Activated CD4-positive, alpha-beta T cell treated with anti-CD3 and anti-CD28 coated beads, Interleukin-2, Interleukin-4, amounts not matched to agents 100 ng/mL and 50 ng/mL, durations not matched to agents 16 hours and 8 hours (primary cell): ENCODE results near the gene RPS6KA5.
"Not testable (repeated sequence)": the region's sequence is repeated elsewhere in the genome, so short reads cannot be mapped to it uniquely, and the experiment has no call there.

Experiments used
- DNase-seq: peaks from one replicate; pipeline ENCODE4 v3.0.0-alpha.2; 2020; ENCODE audit warnings: low spot score

Gene RPS6KA5

DNA sequence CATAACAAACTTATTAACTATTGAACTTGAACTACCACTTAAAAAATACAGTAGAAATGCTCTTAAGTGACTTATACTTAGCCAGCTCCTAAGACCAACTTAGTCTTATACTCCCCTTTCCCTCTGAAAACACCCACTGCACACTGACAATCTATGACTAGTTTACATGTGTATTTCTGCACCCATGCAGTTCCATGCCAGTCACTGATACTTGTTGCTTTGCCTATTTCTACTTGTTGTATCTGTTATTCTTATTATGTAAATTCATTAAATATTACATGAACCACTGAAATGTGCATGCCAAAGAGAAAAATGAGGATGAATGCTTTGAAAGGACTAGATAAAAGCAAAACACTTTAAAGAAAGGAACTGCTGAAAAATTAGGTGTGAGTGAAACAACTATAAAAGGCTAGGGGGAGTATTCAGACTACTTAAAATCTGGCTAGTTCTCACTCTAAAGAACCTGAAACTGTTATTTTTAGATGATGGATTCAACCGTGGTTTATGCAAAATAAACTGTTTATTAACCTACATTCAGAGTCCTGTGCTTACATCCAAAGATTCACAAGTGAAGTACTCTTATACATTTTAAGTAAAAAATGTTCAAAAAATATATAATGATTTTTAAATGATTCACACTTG, 74.7 kb downstream of the RPS6KA5 start:
- DNase-seq = no peak

DNA sequence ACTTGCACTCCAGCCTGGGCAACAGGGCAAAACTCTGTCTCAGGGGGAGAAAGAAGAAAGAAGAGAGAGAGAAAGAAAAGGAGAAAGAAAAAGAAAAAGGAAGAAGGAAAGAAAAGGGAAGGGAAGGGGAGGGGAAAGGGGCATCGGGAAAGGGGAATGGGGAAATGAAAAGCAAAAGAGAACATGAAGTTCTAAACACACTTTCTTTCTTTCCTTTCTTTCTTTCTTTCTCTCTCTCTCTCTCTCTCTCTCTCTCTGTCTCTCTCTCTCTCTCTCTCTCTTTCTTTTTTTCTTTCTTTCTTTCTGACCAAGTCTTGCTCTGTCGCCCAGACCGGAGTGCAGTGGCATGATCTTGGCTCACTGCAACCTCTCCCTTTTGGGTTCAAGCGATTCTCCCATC, 76.9 kb downstream of the RPS6KA5 start:
- DNase-seq = no peak

DNA sequence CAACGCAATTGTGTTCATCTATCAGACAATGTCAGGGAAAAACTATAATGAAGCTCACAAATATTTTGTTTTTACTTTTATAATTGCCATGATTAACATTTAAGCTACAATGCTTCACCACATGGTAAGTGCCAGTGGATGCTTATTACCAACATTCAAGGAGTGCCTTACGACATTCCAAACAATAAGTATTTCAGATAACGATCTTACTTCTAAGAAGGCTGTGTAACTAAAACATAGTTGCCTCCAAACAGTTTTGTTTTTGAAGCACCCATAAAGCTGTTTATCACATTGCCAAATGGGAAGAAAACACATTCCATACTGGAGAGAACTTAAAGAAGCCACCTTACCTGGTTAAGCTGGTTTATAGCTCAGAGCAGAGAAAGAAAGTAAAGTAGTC, 78.8 kb downstream of the RPS6KA5 start:
- no peak for DNase-seq

DNA sequence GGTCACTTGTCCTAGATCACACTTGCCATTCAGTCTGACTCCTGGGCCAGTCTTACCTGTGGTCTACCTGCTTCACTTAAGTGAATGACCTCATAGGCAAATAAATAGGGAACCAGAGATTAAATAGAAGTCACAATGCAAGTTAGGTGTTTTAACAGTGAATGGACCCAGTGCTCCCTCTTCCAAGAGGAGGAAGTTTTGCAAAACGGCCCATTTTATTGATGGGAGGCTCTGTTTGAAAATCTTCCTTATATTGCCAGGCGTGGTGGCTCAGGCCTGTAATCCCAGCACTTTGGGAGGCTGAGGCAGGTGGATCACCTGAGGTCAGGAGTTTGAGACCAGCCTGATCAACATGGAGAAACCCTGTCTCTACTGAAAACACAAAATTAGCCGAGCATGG, 79.8 kb downstream of the RPS6KA5 start:
- not testable (repeated sequence) for DNase-seq

DNA sequence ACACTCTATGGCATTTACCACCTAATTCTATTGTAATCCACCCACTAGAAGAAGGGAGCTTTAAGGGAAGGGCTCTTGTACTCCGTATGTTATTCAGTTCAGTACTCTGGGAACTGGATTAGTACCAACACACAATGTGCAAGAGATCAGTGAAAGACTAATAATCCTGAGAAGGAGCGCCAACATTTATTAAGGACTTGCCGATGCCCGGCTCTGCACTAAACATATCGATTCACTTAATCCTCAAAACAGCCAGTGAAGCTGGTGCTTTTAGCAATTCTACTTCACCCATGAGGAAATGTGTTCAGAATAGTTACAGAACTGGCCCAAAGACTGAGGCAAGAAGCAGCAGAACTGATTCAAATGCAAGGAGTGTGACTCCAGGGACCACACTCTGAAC, 80.9 kb downstream of the RPS6KA5 start:
- DNase-seq = no peak

DNA sequence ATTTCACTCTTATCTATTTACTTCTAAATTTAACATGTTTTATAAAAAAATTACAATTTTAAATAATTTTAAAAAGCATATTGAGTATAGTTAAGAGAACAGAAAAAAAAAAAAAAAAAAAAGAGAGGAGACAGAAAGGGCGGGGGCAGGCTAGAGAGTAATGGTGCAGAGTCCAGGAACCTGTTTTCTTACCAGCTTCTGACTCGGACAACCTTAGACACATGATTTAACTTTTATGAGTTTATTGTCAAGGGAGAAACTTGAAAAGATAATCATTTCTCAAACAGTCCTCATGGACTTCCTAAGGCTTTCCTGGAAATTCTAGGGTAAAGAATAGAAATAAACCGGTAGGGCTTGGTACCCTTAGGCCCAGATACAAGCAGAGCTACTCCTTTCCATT, 84.3 kb downstream of the RPS6KA5 start:
- DNase-seq = no peak

DNA sequence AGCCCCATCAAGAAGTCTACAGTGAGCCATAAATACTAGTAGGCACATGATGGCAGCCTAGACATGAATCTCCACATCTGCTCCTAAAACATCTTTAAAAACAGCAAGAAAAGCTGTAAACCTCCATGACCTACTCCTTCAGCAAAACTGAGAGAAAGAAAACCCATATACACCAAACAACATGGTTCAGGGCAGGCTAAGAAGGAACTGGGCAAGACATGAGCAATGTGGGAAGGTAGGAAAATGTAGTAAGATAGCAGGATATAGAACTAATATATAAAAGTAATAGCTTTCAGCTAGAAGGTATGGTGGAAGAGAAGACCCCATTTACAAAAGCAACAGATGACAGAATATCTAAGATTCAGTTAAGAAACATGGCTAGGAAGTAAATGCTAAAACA, 88.8 kb downstream of the RPS6KA5 start:
- no peak for DNase-seq

DNA sequence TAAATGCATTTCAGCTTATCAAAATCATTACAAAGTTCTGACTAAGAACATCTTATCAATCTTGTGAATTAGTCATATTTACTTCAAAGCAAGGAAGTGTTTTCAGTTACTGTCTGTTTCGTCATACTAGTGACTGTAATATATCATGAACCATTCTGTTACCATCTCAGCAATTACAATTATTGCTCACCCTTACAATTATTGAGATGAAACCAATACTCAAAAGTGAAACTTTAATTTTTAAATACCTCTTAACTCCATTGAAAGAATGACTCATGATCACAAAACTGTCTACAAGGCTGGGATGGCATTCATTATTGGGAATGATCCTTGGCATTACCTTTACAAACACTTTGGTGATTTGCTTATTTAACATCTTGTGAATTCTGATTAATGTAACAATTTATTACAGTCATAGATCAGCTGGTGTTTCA, 90.3 kb downstream of the RPS6KA5 start:
- DNase-seq = peak; percentile 85

DNA sequence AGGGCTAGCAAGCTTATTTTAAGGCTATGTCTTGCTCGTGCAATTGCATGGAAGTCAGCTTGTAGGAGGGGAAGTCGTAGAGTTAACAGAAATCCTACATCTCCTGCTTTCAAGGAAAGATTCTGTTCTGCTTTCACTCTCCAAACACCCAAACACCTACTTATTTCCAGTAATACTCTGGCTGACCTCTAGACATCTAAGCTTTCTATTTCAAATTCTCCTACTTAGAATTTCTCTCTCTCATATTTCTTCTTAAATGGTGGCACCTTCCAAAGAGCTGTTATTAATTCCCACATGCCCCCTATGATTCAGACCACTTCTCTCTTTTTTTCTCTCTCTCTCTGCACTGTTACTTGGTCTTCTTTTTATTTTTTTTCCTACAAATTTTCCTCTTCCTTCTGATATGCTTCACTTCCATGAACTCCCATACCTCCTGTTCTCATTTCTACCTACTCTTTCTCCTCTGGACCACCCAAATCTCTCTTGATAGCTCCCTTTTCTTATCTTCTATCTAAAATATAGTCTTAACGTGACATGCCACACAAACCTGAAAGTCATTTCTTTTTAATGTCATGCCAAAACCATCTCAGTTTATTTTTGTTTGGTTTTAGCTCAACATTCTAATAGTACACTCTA, 90.8 kb downstream of the RPS6KA5 start:
- peak; percentile 42 for DNase-seq

DNA sequence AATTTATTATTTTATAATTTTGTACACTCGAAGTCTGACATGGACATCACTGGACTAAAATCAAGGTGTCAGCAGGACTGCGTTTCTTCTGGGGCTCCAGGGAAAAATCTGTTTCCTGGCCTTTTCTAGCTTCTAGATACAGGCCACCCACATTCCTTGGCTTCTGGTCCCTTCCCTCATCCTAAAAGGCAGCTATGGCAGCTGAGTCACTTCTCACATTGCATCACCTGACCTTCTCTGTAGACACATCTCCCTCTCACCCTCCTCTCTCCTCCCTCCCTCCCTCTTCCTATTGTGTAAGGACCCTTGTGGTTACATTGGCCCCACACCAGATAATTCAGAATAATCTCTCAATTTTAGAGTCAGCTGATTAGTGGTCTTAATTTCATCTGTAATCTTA, 92.4 kb downstream of the RPS6KA5 start:
- peak; percentile 4 for DNase-seq

DNA sequence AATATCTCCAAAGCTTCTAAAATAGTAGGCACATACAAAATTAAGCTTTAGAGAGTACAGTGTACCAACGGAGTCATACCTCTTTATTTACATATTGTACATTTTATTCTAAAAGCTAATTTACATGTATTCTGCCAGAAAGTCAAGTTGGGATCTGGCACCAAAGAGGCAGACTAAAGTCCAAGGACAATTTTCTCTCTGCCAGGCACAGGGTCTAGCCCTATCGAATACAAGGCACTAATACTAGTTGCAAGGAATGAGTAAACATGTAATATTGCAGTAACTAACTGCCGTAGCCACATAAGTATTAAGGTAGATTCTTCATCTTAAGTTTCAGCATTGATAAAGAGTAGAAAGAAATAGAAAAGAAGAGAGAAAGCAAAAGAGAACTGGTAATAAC, 93.9 kb downstream of the RPS6KA5 start:
- no peak for DNase-seq

DNA sequence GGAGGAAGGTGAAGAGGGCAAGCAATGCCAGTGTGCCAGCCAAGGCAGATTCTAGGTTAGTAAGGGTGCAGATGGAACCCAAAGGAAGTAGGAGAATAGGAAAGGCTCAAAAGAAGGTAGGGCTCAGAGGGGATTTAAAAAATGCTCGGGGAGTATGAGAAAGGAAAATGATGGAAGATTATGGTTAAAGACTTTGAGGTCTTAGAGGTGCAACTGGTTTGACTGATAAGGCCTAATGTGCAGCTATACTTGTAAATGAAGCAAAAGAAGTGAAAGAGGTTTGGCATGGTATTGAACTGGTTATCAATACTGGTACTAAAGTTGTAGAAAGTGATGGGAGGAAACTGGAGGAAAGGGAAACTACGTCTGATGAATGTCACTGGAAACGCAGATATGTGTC, 94.7 kb downstream of the RPS6KA5 start:
- no peak for DNase-seq

DNA sequence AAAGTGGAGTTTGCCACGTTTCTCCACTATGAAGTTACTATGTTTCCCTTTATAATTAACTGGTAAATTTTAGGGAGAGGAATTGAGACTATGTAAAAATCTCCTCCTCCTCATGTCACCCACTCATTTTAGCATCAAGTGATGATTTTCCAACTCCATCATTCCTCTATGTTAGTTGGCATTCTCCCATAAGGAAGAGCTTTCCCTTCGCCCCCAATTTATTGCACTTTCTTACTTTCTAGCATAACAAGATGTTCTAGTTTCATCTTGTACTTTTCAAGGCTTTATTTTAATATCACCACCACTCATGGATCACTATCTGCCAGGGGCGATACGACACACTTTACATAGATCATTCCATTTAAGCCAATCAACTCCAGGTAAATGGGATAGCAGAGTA, 97.1 kb downstream of the RPS6KA5 start:
- no peak for DNase-seq

DNA sequence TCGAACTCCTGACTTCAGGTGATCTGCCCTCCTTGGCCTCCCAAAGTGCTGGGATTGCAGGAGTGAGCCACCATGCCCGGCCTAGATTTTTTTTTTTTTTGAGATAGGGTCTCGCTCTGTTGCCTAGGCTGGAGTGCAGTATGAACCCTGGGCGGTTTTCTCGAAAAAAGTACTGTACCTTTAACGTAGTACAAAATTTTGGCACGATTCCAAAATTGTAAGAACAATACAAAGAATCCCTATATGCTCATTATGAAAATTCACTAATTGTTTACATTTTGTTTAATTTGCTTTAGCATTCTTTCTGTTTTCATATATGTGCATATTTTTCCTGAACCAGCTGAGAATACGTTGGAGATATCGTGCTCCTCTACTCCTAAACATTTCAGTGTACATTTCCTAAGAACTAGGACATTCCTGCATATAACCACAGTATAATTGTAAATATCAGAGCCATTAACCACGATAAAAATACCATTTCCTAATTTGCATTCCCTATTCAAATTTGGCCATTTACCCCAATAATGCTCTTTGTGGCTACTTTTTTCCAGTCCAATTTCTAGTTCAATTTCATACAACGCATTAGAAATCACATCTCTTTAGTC, 97.8 kb downstream of the RPS6KA5 start:
- no peak for DNase-seq

DNA sequence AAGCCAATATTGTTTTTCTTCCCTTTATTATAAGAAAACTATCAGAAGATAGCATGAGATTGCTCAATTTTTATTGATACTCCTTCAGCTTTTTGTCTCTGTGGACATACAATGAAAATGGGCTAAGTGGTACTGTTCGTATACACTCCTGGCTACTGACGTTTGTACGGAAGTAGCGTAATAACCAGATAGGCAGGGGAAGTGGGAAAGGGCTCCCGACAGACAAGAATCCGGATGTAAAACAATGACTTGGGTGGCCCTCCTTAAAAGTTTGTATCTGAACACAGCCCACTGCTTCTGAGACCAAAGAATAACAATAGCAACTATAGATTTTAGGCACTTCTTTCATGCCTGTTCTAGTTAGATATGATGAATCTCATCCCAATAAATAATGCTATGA, 99.6 kb downstream of the RPS6KA5 start:
- DNase-seq = no peak

DNA sequence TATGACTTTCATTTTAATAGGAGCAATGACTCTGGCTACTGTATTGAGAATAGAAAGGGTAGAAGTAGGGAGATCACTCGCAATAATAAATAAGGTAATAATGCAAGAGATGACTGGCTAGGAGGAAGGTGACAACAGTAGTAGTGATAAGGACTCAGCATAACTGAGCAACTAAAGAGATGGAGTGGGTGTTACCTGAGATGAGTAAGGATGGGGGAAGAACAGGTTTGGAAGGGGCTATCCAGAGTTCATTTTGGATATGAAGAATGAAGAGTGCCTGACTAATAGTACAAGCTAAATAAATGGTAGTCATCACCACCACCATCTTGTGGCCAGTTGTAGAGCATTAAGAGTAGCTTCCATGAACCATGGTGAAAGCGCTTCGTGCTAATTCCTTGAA, 101.1 kb downstream of the RPS6KA5 start:
- DNase-seq = no peak

DNA sequence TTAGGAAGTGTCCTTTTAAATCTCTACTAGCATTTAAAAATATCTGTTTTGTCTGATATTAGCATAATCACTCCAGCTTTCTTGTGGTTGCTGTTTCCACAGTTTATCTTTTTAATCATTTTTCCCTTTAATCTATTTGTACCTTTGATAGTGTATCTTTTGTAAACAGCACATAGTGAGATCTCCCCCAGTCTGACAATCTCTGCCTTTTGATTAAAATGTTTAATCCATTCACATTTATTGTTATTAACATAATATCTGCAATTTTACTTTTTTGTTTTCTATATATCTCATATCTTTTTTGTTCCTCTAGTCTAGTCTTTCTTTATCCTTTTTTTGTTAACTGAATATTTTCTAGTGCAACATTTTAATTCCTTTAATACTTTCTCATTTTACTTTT, 104.2 kb downstream of the RPS6KA5 start:
- no peak for DNase-seq

DNA sequence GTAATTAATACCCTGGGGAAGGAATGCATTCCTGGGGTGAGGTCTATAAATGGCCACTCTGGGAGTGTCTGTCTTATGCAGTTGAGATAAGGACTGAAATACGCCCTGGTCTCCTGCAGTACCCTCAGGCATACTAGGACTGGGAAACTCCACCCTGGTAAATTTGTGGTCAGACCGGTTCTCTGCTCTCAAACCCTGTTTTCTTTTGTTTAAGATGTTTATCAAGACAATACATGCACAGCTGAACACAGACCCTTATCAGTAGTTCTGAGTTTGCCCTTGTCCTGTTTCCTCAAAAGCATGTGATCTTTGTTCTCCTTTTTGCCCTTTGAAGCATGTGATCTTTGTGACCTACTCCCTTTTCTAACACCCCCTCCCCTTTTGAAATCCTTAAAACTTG, 106.8 kb downstream of the RPS6KA5 start:
- not testable (repeated sequence) for DNase-seq

DNA sequence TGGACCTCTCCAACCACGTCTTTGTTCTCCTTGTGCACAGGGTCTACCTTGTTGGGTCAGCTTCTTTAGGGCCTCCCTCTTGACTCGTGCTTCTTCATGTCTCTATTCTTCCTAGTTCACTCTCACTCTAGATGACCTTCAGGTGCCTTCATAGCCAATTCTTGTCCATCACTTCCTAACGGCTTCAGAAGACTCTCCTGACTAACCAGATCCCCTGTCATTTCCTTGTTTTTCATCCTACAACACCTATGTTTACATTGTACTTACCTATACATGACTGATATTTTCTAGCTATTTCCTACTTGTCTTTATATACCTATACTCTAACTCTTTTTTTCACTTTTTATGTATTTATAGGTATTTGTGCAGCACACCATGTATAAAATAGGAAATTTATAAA, 117.1 kb downstream of the RPS6KA5 start:
- no peak for DNase-seq

DNA sequence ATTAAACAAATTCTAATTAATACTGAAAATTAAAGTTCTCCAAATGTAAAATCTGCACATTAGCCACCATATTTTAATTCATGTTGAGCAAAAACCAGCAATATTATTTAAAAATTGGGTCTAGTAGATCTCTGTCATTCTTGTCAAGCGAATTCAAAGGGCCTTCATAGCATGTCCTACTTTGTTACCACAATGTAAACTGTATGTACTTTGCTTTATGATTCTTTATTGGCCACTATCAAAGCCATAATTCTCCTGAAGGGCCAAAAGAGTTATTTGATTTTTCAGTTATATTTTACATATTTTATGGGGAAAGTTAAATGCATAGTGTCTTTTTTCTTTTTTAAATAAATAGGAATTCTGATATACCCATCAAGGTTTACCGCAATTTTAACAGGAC, 117.9 kb downstream of the RPS6KA5 start:
- DNase-seq = no peak

DNA sequence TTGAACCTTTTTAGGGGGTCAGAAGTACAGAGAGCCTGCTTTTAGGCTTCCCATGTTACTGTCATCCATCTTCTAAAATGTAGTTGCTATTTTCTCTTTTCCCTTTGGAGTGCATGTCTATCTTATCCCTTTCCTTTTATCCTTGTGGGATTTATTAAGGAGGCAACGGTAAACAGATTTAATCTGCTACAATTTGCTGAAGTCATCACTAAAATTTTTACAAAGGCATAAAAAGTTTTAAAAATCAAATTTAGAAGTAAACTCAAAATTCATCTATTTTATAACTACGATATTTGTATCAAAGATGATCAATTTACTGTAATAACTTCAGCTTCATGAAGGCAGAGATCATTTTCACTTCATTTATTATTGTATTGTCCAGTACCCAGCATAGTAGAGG, 118.7 kb downstream of the RPS6KA5 start:
- DNase-seq = no peak

DNA sequence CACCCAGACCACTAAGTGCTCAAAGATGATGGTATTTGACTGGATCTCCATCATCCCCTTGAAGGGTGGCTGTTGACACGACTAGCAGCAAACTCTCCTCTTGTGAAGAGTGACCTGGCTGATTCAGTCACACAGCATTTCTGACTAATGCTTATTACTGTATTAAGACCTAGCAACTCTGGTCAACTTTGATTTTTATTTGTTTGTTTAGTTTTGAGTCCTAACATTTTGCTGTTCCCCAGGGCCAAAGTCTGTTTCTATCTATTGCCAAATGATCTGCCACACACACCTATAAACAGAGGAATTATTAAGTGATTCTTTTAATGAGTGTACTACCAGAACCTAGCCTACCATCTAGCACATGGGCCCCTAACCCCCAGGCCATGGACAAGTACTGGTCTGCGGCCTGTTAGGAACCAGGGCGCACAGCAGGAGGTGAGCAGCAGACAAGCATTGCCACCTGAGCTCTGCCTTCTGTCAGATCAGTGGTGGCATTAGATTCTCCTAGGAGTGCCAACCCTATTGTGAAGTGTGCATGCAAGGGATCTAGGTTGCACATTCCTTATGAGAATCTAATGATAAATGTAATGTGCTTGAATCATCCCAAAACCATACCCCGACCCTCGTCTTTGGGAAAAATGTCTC, 120.0 kb downstream of the RPS6KA5 start:
- no peak for DNase-seq

DNA sequence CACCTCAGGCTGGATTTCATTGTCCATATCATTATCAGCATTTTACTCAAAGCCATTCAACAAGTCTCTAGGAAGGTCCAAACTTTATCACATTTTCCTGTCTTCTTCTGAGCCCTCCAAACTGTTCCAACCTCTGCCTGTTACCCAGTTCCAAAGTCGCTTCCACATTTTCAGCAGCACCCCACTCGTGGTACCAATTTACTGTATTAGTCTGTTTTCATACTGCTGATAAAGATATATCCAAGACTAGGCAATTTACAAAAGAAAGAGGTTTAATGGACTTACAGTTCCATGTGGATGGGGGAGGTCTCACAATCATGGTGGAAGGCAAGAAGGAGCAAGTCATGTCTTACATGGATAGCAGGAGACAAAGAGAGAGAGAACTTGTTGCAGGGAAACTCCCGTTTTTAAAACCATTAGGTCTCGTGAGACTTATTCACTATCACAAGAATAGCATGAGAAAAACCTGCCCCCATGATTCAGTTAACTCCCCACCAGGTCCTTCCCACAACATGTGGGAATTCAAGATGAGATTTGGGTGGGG, 121.1 kb downstream of the RPS6KA5 start:
- DNase-seq = not testable (repeated sequence)
